AG10803 (cell line): Measurements from ENCODE around the gene MAP7D3.

Source experiments
- DNase-seq: peaks from one replicate; pipeline ENCODE4 v3.0.0; 2010; ENCODE audit warnings: low read depth
- H3K4me3 ChIP-seq: 2 replicates; pipeline ENCODE4 v1.5.1; 2011; ENCODE audit warnings: mild to moderate bottlenecking, low read length, control low read depth
- CTCF ChIP-seq: conservative IDR thresholded peaks from 2 replicates; pipeline ENCODE4 v1.5.1; 2011; ENCODE audit warnings: mild to moderate bottlenecking, low read length, control low read depth, inconsistent platforms

The MAP7D3 gene

GRCh38 chrX:136192135-136192534 is 59.1 kb downstream of the MAP7D3 start:
- H3K4me3 ChIP-seq: no peak overlapping the region
- no peak for TF ChIP-seq CTCF
- DNase-seq: no peak

DNA sequence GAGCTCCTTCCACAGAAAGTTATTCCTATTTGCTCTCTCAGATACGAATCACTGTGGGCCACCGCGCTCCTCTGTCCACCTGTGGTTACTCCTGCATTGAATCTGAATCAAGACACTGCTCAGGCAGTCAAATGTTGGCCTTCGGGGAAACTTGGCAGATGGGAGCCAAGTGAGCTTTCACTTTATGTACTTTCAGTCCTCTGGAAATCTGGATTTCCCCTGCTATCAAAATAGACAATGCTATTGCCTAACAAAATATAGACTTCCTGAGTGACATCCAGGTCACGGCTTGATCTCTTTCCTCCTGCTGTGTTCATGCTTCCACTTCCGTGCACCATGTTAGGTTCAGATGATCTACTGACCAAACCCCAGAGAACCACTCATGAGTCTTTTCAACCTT is 60.0 kb downstream of the MAP7D3 start:
- DNase-seq: no peak
- no peak overlapping the region for H3K4me3 ChIP-seq
- no peak for TF ChIP-seq CTCF

DNA sequence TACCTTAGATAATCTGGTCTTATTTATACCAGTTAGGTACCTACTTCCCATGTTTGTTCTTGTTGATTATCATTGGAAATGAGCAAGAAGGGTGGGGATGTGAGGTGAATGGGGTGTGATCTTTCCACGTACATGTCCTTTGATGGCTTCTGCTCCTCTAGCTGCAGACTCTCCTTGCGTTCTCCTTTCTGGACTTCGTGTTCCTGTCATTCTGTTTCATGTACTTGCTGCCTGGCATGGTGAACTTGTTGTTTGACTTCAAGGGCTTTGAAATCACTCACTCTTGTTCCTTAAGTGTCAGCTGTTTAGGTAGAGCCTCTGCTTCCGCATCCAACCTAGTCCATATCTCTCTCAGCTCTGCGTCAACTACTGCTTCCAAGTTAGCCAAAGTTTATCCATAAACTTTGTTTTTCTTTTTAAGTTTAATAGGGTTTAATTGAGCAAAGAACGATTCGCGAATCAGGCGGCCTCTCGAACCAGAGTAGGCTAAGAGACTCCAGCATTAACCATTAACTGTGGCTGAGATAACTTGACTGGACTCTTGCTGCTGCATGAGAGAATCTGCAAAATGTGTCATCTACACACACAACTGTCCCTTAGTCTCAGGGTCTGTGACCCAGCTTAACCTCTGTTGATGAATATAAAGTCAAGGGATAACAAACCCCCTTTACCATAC is 61.0 kb downstream of the MAP7D3 start:
- TF ChIP-seq CTCF: no peak
- H3K4me3 ChIP-seq: no peak overlapping the region

DNA sequence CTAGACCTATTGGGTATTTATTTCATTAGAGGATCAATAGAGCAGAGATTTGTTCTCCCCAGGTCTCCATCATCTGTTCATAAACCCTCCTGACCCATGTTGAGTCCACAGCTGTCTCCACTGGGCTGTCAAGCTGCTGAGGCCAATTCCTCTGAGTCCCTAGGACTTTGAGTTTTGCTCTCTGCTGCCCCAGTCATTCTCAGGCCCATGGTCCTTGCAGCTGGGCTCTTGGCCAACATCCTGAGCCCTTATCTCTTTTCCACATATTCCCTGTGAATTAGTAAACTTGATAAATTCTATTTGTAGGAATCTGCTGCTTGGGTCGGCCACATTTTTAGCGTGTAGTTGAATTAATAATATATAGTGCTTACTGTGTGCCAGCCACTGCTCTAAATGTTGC is 62.0 kb downstream of the MAP7D3 start:
- no peak overlapping the region for H3K4me3 ChIP-seq
- no peak for DNase-seq
- TF ChIP-seq CTCF: no peak

More for the DNA sequence above, 61.0 kb downstream of the MAP7D3 start:
- no peak for DNase-seq

DNA sequence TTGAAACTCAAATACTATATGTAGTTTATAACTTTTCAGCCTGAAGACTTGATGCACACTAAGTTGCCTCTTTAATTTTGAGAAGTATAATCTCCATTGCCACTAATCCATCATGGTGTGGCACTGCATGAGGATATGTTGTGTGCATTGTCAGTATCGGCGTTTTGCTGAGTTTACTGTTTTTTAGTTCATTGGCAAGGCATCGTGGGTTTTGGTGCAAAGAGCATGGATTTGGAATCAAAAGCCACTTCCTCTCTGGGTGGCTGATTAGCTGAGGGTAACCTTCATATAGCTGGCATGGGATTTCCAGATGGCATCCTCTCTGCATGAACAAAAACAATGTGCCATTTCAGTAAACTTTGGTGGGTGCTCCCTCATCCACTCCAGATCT is 65.2 kb downstream of the MAP7D3 start:
- TF ChIP-seq CTCF: no peak
- DNase-seq: no peak
- H3K4me3 ChIP-seq: no peak overlapping the region

GRCh38 chrX:136185401-136186022 is 65.7 kb downstream of the MAP7D3 start:
- no peak overlapping the region for H3K4me3 ChIP-seq
- DNase-seq: peak; percentile 60
- no peak for TF ChIP-seq CTCF

DNA sequence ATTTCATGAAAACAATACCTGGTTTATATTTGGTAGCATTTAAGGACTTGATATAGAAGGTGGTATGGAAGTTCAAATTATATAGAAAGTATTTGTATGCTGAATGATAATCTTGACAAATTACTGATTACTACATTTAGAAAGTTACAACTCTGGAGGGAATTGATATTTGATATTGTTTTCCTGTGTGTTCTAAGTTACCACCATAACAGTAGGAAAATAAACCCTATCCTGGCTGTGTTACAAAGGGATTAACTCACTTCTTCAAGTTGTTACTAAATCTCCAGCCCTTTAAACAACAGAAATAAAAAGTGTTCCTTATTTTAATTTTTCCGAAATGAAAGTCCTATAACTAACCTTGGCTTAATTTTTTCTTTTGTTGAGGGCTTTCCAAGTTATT is 67.3 kb downstream of the MAP7D3 start:
- no peak overlapping the region for H3K4me3 ChIP-seq
- TF ChIP-seq CTCF: no peak
- no peak for DNase-seq
